Activated CD8-positive, alpha-beta memory T cell treated with anti-CD3 and anti-CD28 coated beads, Interleukin-2, amount 50 U/mL, for 1 hour (primary cell): Measurements from ENCODE around the gene DFFA.
"Not testable (repeated sequence)": the region's sequence is repeated elsewhere in the genome, so short reads cannot be mapped to it uniquely, and the experiment has no call there.

ENCODE experiments used
- DNase-seq: peaks from one replicate; pipeline ENCODE4 v3.0.0-alpha.2; 2020; ENCODE audit errors: extremely low read depth

Gene DFFA

GRCh38 chr1:10467078-10467477, 5.3 kb downstream of the DFFA start:
- no peak for DNase-seq

DNA sequence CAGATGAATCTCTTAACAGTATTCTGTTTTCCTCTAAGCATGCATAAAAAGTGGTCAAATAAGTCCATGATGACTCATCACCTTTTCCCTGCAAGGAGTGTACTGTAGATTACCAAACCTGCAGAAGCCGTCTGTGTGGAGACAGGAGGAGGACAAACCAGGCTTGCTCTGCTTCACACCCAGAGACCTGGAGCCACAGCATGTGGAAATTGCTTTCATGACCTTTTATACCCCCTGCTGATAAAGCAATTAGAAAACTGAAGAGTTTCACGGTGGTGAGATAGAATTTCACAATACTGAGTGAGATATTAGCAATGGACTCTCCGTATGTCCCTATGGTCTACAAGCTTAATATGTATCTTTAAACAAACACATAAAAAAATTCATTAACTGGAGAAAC, 13.1 kb downstream of the DFFA start:
- DNase-seq = no peak

DNA sequence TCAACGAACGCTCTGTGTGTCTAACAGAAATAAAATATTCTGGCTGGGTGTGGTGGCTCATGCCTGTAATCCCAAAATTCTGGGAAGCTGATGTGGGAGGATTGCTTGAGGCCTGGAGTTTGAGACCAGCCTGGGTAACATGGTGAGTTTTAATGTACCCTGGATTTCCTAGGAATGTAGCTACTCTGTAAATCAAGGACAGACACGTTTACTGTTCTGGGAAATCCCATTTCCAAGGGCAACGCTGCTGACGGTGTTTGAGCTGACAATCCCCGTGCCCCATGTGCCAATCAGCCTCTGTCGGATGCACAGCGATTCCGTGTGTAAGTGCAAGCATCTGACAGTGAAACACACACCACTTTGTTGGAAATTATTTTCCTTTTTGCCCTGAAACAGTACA, 14.5 kb downstream of the DFFA start:
- no peak for DNase-seq

- DNase-seq = not testable (repeated sequence)
These were observed 14.9 kb downstream of the DFFA start for GRCh38 chr1:10457462-10457861.

- no peak for DNase-seq
These were observed 15.7 kb downstream of the DFFA start for GRCh38 chr1:10456661-10457060.

DNA sequence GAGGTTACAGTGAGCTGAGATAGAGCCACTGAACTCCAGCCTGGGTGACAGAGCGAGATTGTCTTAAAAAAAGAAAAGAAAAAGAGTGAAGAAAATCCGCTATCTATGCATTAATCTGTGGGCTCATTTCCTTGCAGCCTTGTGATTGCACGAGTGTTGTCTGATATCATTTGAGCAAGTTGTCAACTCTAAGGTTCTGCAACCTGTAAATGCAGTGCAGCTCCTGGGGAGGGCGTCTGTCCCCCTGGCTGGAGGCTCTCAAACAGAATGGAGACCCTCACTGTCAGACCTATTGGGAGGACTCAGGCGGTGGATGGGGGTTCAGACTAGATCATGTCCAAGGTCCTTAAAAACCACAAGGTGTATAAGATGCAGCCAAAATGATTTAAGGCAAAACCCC, 16.3 kb downstream of the DFFA start:
- no peak for DNase-seq

- DNase-seq = no peak
These were observed 21.0 kb downstream of the DFFA start for GRCh38 chr1:10451287-10451686.

- DNase-seq = no peak
These were observed 21.5 kb downstream of the DFFA start for GRCh38 chr1:10450836-10451235.

DNA sequence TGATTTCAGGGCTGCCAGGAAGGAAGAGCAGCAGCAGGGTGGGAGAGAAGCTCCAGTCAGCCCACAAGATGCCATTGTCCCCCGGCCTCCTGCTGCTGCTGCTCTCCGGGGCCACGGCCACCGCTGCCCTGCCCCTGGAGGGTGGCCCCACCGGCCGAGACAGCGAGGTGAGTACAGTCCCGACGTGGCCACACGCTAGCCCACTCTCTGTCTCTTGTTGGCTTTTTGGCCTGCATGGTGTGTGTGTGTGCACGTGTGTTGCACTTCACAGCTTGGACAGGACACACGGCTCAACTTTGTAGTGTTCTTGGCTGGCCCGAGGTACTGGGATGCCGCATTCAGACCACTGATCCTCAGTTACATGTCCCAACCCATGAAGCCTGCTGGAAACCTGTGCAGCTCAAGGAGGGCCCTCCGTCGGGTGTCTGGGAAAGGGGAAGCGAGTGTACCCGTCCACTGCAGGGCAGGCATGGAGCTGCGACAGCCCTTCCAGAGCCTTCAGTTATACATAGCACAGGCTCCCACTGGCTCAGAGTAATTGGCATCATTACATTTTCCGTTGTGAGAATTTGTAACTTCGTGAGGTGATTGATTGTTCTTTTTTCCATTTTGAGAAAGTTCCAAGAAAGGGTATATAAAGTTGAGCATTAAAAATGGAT, 22.0 kb downstream of the DFFA start:
- DNase-seq = no peak

- DNase-seq = no peak
These were observed 22.6 kb downstream of the DFFA start, which contains the start of gene CORT for GRCh38 chr1:10449751-10450150. Gene CORT, plus strand, starts transcription at chr1:10450031. Its CDS starts 193 bp downstream, at chr1:10450224.

DNA sequence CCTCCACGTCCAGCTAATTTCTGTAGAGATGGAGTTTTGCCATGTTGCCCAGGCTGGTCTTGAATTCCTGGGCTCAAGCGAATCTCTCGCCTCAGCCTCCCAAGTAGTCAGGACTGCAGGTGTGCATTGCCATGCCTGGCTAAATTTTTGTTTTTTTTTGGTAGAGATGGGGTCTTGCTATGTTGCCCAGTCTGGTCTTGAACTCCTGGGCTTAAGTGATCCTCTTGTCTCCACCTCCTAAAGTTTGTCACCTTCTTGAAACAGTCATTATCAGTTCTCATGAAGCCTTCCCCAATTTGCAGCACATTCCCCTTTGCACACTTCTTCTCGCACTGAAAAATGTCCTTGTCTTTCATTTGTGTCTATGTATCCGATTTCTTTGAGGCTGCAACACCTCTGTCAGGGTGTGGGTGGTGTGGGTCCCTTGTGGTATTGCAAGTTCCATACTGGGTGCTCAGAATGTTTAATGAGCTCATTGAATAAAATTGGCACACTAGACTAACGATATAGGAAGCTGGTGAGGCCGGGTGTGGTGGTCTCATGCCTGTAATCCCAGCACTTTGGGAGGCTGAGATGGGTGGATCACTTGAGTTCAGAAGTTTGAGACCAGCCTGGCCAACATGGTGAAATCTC, 25.4 kb downstream of the DFFA start:
- DNase-seq = no peak

DNA sequence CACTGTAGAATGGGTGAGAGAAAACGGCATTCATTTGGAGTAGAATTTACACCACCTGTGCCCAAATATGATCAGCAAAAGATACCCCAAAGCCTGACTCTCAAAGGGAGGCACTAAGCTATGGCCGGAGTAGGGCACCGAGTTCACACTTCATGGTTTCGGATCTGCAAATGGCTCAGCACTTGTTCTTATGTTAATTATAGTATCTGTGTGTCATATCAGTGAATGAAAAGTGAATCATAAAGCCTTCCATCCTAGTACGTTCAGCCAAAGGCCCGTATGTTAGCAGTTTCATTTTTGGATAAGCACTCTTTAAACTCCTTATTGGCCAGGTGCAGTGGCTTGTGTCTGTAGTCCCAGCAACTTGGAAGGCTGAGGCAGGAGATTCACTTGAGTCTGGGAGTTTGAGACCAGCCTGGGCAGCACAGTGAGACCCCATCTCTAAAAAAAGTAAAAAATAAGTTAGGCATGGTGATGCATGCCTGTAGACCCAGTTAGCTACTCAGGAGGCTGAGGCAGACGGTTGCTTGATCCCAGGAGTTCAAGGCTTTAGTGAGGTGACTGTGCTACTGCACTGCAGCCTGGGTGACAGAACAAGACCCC, 27.4 kb downstream of the DFFA start:
- no peak for DNase-seq

DNA sequence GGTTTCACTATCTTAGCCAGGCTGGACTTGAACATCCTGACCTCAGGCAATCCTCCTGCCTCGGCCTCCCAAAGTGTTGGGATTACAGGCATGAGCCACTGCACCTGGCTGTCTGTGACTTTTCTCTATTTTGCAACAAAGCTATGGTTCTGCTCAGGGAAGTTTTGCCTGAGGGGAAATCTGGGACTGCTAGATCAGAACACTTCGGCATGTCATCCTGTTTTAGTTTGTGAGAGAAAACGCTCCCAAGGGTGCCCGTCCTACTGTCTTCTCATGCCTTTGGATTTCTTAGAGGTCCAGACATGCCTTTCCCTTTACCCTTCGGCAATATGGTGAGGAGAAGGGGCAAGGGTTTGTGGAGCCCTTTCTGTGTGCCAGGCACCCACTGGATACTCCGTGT, 28.1 kb downstream of the DFFA start:
- no peak for DNase-seq

DNA sequence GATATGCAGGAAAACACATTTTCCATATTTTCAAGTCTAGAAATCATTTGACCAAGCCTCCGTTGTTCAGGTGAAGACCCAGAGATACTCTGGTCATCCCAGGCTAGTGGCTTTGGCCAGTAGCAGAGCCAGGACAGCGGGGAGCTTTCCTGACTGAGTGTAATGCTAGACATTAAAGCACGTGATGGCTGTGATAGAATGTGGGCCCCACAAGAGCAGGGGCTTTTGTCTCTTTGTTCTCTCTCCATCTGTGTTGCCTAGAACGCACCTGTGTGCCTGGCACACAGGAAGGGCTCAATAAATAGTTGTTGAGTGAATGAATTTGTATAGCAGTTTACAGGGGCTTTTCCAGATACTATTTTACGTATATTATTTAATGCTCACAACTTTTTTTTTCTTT, 31.5 kb downstream of the DFFA start:
- no peak for DNase-seq

GRCh38 chr1:10440305-10440704, 32.0 kb downstream of the DFFA start:
- no peak for DNase-seq

DNA sequence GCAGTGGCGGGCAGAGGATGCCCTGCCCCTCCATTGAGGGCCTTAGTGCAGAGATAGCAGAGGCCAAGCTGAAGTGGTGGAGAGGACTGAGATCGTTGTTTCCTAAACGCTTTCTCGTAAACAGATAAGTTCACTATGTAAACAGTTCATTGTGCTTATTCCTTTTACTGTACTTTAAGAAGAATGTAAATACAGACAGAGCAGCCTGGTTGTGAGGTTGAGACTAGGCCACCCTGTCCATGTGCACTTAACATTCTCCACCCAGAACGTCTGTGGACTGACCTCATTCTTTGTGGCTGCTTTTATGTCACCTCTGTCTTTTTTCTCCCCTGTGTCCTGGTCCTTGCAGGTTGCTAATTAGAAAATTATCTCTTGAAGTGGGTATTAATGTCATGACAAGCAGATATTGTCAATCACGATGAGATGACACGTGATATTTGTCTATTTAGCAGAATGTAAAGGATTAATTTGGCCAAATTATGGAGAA, 33.6 kb downstream of the DFFA start:
- DNase-seq = no peak

DNA sequence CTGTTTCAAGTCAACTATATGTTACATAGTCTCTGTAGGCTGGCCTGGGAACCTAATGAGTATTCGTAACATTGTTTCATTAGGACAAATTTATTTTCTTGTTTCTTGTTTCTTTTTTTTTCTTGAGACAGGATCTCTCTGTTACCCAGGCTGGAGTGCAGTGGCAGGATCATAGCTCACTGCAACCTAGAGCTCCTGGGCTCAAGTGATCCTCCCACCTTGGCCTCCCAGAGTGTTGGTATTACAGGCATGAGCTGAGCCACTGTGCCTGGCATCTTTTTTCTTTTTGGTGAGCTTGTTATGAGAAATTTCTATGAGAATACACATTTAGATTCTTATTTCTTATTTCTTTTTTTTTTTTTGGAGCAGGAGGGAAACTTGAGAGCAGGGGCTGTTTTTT, 35.3 kb downstream of the DFFA start:
- DNase-seq = no peak

DNA sequence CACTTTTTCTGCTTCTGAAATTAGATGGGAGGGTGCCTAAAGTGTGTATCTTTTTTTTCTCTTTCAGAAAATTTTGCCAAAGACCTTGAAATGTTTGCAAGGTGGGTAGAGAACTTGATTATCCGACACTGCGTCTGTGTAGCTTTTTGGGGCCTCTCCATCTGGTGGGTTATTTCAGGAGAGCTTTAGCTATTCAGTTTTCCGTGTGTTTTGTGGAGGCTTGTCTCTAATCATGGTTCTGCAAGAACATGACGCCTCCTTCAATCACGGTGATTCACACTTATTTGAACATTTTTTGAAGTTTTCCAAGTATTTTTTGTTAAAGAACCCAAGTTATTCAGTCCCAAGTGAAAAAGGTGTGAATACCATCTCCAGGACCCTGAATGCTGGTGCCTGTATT, 37.7 kb downstream of the DFFA start:
- no peak for DNase-seq

DNA sequence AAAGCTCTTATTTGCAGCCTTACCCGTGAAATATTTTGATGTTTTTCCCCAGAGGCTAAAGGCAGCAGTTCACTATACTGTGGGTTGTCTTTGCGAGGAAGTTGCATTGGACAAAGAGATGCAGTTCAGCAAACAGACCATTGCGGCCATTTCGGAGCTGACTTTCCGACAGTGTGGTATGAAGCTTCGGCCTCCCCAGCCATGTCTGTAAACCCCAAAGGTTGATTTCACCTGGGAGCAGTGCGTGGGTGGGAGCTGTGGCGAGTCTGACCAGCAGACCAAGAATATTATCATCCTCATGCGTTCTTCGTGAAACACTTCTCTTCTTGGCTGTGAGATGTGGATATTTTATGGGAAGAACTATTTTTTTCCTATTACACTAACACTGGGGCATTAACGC, 38.5 kb downstream of the DFFA start:
- no peak for DNase-seq

GRCh38 chr1:10432910-10433700, 39.2 kb downstream of the DFFA start:
- DNase-seq = no peak

DNA sequence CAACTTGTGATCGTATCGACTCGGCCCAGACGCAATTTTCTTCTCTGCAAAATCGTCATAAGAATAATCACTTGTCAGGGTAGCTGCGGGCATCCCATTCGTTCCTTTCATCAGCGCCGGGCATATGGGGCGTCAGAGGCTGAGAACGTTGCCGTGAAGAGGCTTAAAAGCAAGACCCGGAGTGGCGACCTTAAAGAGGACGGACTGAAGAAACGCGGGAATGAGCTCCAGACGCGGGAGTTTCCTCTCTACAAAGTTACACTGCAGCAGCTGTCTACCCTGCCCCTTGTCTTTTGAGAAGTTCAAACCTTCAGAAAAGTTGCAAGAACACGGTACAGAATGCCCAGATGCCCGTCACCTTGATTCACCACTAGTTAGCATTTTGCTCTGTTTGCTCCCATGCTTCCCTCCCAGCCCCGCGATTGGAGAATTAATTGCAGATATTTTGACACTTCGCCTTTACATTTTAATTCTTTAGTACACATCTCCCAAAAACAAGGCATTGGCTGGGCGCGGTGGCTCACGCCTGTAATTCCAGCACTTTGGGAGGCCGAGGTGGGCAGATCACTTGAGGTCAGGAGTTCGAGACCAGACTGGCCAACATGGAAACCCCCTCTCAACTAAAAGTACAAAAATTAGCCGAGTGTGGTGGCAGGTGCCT, 41.1 kb downstream of the DFFA start:
- DNase-seq = no peak
